ES-I3 (cell line): Measurements from ENCODE around the gene MYL12A.
"Not testable (repeated sequence)": the region's sequence is repeated elsewhere in the genome, so short reads cannot be mapped to it uniquely, and the experiment has no call there.

Source experiments
- H3K36me3 ChIP-seq: 2 replicates; pipeline ENCODE4 v1.6.1; 2013; ENCODE audit warnings: mild to moderate bottlenecking, low read length, control low read depth, moderate library complexity; ENCODE audit not compliant: insufficient read depth
- H3K4me1 ChIP-seq: 2 replicates; pipeline ENCODE4 v1.6.1; 2013; ENCODE audit warnings: mild to moderate bottlenecking, control low read depth, low read length; ENCODE audit not compliant: insufficient read depth
- H3K9ac ChIP-seq: 2 replicates; pipeline ENCODE4 v1.6.1; 2013; ENCODE audit warnings: low read depth, mild to moderate bottlenecking, low read length, moderate library complexity
- H3K9me3 ChIP-seq: 2 replicates; pipeline ENCODE4 v1.6.1; 2013; ENCODE audit warnings: mild to moderate bottlenecking, low read length, moderate library complexity; ENCODE audit not compliant: control insufficient read depth, insufficient read depth

Gene MYL12A

GRCh38 chr18:3247240-3248061, at the start of gene MYL12A:
Gene MYL12A (plus strand): TSS chr18:3247801. CDS start chr18:3253248, 5,447 bp downstream.
- Histone ChIP-seq H3K4me1 (peaks cover 8% of the 10 kb centered on the region; the same call in 1 of the 2 replicates), H3K9me3 (no peaks in the 10 kb centered on the region), H3K36me3 (peaks cover 9% of the 10 kb centered on the region), H3K9ac (peak within 1 kb of the TSS; percentile 68)

GRCh38 chr18:3198260-3198860, 49.2 kb upstream of the MYL12A start:
- not testable (repeated sequence) for H3K36me3 ChIP-seq, H3K9me3 ChIP-seq, H3K9ac ChIP-seq, H3K4me1 ChIP-seq

GRCh38 chr18:3199942-3200645, 47.5 kb upstream of the MYL12A start:
- Histone ChIP-seq H3K36me3 (no peaks in the 10 kb centered on the region), H3K9ac (no peak overlapping the region), H3K4me1 (no peaks in the 10 kb centered on the region), H3K9me3 (no peaks in the 10 kb centered on the region)

GRCh38 chr18:3205239-3205638, 42.4 kb upstream of the MYL12A start:
- Histone ChIP-seq H3K9ac (no peak overlapping the region), H3K4me1 (peaks cover 3% of the 10 kb centered on the region; the same call in 1 of the 2 replicates), H3K9me3 (no peaks in the 10 kb centered on the region), H3K36me3 (no peaks in the 10 kb centered on the region)

GRCh38 chr18:3207565-3207964, 40.0 kb upstream of the MYL12A start:
- Histone ChIP-seq H3K9ac (no peak overlapping the region), H3K9me3 (no peaks in the 10 kb centered on the region), H3K36me3 (no peaks in the 10 kb centered on the region), H3K4me1 (peaks cover 8% of the 10 kb centered on the region)

- Histone ChIP-seq H3K4me1 (peaks cover 8% of the 10 kb centered on the region), H3K36me3 (no peaks in the 10 kb centered on the region), H3K9ac (no peak overlapping the region), H3K9me3 (no peaks in the 10 kb centered on the region)
Measured at GRCh38 chr18:3209859-3210569, 37.6 kb upstream of the MYL12A start.

GRCh38 chr18:3211236-3211992, 36.2 kb upstream of the MYL12A start:
- Histone ChIP-seq H3K9me3 (no peaks in the 10 kb centered on the region), H3K36me3 (no peaks in the 10 kb centered on the region), H3K4me1 (peaks cover 8% of the 10 kb centered on the region), H3K9ac (no peak overlapping the region)

- Histone ChIP-seq H3K36me3 (no peaks in the 10 kb centered on the region), H3K9me3 (no peaks in the 10 kb centered on the region), H3K4me1 (peaks cover 7% of the 10 kb centered on the region), H3K9ac (no peak overlapping the region)
Measured at GRCh38 chr18:3212657-3213056, 34.9 kb upstream of the MYL12A start.

- Histone ChIP-seq H3K9me3 (no peaks in the 10 kb centered on the region), H3K36me3 (no peaks in the 10 kb centered on the region), H3K4me1 (peaks cover 5% of the 10 kb centered on the region; the same call in 1 of the 2 replicates), H3K9ac (no peak overlapping the region)
Measured at GRCh38 chr18:3213300-3214059, 34.1 kb upstream of the MYL12A start.

GRCh38 chr18:3214855-3215637, 32.6 kb upstream of the MYL12A start:
- no peak overlapping the region for H3K9ac ChIP-seq
- H3K36me3 ChIP-seq: no peaks in the 10 kb centered on the region
- peaks cover 5% of the 10 kb centered on the region; the same call in 1 of the 2 replicates for H3K4me1 ChIP-seq
- H3K9me3 ChIP-seq: no peaks in the 10 kb centered on the region

- Histone ChIP-seq H3K9me3 (no peaks in the 10 kb centered on the region), H3K9ac (no peak overlapping the region), H3K4me1 (peaks cover under 1% of the 10 kb centered on the region; the same call in 1 of the 2 replicates), H3K36me3 (no peaks in the 10 kb centered on the region)
Measured at GRCh38 chr18:3216987-3217386, 30.6 kb upstream of the MYL12A start.

GRCh38 chr18:3217948-3218647, 29.5 kb upstream of the MYL12A start:
- Histone ChIP-seq H3K9me3 (no peaks in the 10 kb centered on the region), H3K36me3 (no peaks in the 10 kb centered on the region), H3K9ac (no peak overlapping the region), H3K4me1 (no peaks in the 10 kb centered on the region)
